Activated naive CD4-positive, alpha-beta T cell treated with anti-CD3 and anti-CD28 coated beads, Interleukin-2, amount 50 U/mL, for 72 hours (primary cell): ENCODE data around the gene PHF24. TPM values are rescaled to one million over a fixed set of nuclear protein-coding genes. Genes with fewer than 3 reads are reported as not detected.
"Not testable (repeated sequence)": the region's sequence is repeated elsewhere in the genome, so short reads cannot be mapped to it uniquely, and the experiment has no call there.

Experiments
- ATAC-seq, 2 donors: fragments of 150-1000 bp; cut with Tn5 transposase; 2 replicates each; pipeline ENCODE4 v1.10.0; 2021; ENCODE audit warnings: mild to moderate bottlenecking in 2 of 2, moderate library complexity in 2 of 2
- DNase-seq, 2 donors: peaks; one replicate each; pipeline ENCODE4 v3.0.0; 2021 to 2022; ENCODE audit warnings: low spot score in 2 of 2
- H3K27ac Mint-ChIP-seq, 2 donors: one replicate each; pipeline ENCODE4 v1.8.0; 2022; ENCODE audit warnings: mild to moderate bottlenecking in 2 of 2, mixed read lengths in 2 of 2
- H3K36me3 Mint-ChIP-seq, 2 donors: one replicate each; pipeline ENCODE4 v1.8.0; 2022; ENCODE audit warnings: mixed read lengths in 2 of 2
- H3K9me3 Mint-ChIP-seq, 2 donors: one replicate each; pipeline ENCODE4 v1.8.0; 2022; ENCODE audit warnings: mixed read lengths in 2 of 2
- total RNA-seq, 2 donors: library from RNA; stranded (reverse); gene quantifications; one replicate each; pipeline ENCODE4 v1.2.3, GENCODE V29; 2022

Gene PHF24
- total RNA-seq, 2 donors from 2014 or later, result 0.06 to 0.09 TPM

DNA sequence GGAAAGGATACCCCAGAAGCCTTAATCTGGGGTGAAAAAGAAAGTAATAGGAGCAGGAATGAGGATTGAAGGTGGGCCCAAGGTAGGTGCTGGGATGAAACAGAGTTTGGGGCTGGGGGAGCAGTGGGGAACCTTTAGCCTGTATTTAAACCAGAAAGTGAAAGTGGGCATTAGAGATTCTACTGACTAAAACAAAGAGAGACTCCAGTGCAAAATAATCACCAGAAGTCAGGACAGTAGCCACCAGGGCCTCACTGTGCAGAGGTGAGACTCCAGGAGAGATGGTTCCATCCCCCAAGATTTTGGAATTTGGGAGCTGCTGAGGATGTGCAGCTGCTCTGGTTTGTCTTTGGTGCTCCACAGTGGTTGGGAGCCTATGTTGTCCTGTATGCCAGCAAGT, 44.5 kb downstream of the PHF24 start:
- Mint-ChIP-seq H3K36me3 (peaks cover 0 to 7% of the 10 kb centered on the region in 2 donors), H3K9me3 (no peaks in the 10 kb centered on the region), H3K27ac (peak overlapping the region; percentile 4 to 97)
- DNase-seq (no peak), ATAC-seq (no peak)

DNA sequence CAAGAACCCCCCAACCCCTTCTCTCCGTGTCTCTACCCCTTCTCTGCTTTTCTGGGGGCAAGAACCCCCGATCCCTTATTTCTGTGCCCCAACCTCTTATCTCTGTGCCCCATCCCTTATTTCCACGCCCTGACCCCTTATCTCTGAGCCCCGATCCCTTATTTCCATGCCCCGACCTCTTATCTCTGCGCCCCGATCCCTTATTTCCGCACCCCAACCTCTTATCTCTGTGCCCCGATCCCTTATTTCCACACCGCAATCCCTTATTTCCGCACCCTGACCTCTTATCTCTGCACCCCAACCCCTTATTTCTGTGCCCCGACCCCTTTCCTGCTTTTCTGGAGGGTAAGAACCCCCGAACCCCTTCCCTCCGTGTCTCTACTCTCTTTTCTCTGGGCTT, 46.2 kb downstream of the PHF24 start:
- H3K36me3 Mint-ChIP-seq, DNase-seq, H3K9me3 Mint-ChIP-seq, ATAC-seq: not testable (repeated sequence)
- peak overlapping the region in 1 of 2 donors; percentile 28 for H3K27ac Mint-ChIP-seq

DNA sequence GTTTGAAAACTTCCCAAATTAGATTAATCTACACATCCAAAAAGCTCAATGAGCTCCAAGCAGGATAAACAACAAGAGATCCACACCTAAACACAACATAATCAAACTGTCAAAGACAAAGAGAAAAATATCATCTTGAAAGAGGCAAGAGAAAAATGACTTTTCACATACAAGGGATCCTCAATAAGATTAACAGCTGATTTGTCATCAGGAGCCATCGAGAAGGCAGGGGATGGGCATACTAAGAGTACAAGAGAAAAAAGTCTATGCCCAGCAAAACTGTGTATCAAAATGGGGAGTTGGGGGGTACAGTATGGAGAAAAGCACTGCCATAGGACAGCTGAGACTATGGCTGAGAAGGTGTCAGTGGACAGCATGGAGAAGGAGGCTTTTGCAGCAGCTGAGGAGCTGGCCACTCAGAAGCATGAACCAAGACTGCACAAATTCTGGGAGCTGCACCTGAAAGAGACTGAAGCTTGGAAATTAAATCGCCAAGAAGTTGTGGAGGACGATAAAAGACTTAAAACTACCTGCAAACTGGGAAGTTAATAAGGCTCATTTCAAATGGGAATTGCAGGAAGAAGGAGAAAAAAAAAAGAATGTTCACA, 52.4 kb downstream of the PHF24 start:
- no peak for DNase-seq
- H3K27ac Mint-ChIP-seq, result no peak overlapping the region
- H3K9me3 Mint-ChIP-seq, result peaks cover 7 to 10% of the 10 kb centered on the region in 2 donors
- no peak for ATAC-seq
- H3K36me3 Mint-ChIP-seq, result peaks cover 14 to 15% of the 10 kb centered on the region in 2 donors

DNA sequence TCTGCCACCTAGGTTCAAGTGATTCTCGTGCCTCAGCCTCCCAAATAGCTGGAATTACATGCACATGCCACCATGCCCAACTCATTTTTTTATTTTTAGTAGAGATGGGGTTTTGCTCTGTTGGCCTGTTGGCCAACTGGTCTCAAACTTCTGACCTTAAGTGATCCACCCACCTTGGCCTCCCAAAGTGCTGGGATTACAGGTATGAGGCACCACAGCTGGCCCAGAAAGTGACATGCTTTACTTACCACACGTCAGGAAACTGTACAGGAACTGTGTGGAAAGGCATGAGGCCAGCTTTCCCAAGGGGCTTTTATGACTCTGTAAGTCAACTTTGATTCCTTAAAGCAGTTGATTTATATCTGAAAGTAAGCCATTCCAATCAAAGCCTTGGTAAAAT, 56.4 kb downstream of the PHF24 start:
- Mint-ChIP-seq H3K36me3 (peaks cover 14 to 15% of the 10 kb centered on the region in 2 donors), H3K27ac (no peak overlapping the region), H3K9me3 (peaks cover 7 to 10% of the 10 kb centered on the region in 2 donors)
- no peak for ATAC-seq
- DNase-seq, result no peak

DNA sequence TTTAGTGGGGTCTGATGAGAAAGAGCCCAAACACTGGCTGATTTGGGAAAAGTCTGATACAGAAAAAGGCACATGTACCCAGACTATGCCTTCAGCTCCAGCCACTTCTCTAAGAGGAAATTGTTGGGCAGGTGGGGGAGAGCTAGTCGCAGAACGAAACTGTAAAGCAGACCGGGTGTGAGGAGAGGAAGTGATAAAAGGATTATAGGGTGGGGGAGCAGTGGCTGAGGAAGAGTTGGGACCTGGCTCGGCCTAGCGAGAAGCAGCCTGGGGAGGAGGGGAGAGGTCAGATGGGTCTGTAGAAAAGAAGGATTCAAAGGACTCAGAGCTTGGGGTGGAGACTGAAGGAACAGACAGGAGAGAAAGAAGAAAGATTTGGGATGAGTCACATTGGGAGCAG, 65.4 kb downstream of the PHF24 start:
- Mint-ChIP-seq H3K36me3 (peaks cover 6 to 25% of the 10 kb centered on the region in 2 donors), H3K27ac (peak overlapping the region; percentile 4 to 46)
- ATAC-seq, H3K9me3 Mint-ChIP-seq, DNase-seq: not testable (repeated sequence)

DNA sequence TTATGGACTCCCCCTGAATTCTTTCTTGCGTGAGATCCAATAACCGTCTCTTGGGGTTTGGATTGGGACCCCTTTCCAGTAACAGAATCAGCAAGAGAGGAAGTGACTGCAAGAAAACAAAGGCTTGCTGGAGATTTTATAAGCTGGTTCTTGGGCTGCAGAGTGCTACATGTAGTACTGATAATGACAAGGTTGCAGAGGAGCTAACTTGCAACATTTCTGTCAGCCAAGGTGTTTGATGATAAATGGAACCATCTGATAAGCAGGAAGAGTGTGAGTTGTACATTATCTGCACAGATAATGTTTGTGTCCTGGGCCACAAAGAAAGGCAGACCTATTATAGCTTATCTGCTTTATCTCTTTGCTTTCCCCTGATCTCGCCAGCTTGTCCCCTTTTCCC, 68.6 kb downstream of the PHF24 start:
- no peak for ATAC-seq
- Mint-ChIP-seq H3K27ac (peak overlapping the region in 1 of 2 donors; percentile 40), H3K9me3 (no peaks in the 10 kb centered on the region), H3K36me3 (peaks cover 12 to 14% of the 10 kb centered on the region in 2 donors)
- DNase-seq, result no peak

DNA sequence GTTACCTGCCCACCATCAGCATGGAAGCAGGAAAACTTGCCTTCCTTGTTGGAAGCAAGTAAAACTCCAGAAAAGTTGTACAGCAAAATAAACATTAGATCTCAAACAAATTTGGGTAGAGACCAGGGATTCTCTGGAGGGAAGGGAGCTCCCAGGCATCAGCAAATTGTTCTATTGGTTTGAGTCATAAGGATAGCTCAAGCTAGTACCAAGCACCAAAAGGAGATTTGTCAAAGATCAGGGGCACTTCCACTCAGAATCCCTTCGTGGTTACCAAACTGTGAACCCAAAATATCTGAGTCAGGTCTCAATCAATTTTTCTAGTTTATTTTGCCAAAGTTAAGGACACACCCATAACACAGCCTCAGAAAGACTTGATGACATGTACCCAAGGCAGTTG, 69.3 kb downstream of the PHF24 start:
- Mint-ChIP-seq H3K27ac (peak overlapping the region in 1 of 2 donors; percentile 40), H3K9me3 (no peaks in the 10 kb centered on the region), H3K36me3 (peaks cover 11 to 12% of the 10 kb centered on the region in 2 donors)
- DNase-seq (no peak), ATAC-seq (no peak)

DNA sequence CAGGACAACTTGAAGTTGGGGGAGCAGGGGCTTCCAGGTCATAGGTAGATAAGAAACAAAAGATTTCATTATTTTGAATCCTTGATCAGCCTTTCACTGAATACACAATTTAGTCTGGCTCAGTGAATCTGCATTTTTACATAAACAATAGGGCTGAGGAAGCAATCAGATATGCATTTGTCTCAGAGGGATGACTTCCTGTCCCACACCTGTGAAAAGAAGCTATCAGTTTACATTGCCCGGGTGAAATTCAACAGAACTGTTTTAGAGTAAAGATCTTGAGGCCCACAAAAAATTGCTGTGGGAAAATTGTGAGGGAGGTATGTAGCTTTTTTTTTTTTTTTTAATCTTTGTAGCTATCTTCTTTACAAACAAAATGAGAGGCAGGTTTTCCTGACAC, 69.8 kb downstream of the PHF24 start:
- DNase-seq (no peak), ATAC-seq (no peak)
- Mint-ChIP-seq H3K9me3 (no peaks in the 10 kb centered on the region), H3K27ac (peak overlapping the region in 1 of 2 donors; percentile 40), H3K36me3 (peaks cover 11 to 12% of the 10 kb centered on the region in 2 donors)

DNA sequence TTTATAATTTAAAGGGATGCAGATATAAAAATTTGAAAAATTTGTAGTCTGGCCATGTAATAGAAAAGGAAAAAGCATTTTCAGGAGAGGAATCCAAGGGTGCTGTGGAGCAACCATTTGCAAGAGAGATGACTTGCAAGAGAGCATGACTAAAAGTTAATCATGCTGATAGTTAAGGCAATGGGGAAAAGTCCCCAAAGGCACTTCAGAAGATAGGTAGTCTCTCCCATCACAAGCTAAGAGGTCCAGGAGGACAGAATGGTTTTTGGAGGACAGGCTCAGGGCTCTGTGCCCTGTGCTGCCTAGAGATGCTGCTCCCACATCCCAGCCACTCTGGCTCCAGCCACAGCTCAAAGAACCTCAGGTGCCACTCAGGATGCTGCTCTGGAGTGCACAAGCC, 70.3 kb downstream of the PHF24 start:
- Mint-ChIP-seq H3K36me3 (peaks cover 11 to 12% of the 10 kb centered on the region in 2 donors), H3K27ac (no peak overlapping the region), H3K9me3 (no peaks in the 10 kb centered on the region)
- no peak for DNase-seq
- ATAC-seq, result peak in 1 of 2 donors; percentile 39

DNA sequence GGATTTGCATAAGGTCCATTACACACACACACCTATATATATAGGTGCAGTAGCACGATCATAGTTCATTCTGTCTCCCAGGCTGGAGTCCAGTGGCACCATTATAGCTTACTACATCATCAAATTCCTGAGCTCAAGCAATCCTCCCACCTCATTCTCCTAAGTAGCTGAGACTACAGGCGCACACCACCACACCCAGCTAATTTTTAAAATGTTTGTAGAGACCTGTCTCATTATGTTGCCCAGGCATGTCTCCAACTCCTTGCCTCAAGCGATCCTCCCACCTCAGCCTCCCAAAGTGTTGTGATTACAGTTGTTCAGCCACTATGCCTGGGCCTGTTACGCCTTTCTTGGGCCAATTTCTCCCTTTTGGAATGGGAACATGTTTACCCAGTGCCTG, 71.2 kb downstream of the PHF24 start:
- Mint-ChIP-seq H3K27ac (no peak overlapping the region), H3K36me3 (peaks cover 2 to 6% of the 10 kb centered on the region in 2 donors), H3K9me3 (no peaks in the 10 kb centered on the region)
- DNase-seq, result no peak
- ATAC-seq, result no peak

DNA sequence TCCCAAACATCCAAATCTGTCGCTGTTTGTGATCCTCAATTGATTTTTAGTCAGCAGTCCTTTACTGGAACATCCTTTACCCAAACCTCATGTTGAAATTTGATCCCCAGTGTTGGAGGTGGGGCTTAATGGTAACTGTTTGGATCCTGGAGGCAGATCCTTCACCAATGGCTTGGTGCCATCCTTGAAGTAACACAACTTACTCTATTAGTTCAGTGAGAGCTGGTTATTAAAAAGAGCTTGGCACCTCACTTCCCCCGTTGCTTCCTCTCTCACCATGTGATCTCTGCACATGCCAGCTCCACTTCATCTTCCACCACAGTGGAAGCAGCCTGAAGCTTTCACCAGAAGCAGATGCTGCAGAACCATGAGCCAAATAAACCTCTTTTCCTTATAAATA, 71.8 kb downstream of the PHF24 start:
- Mint-ChIP-seq H3K9me3 (no peaks in the 10 kb centered on the region), H3K36me3 (peaks cover 0 to 6% of the 10 kb centered on the region in 2 donors), H3K27ac (no peak overlapping the region)
- DNase-seq, result no peak
- ATAC-seq, result no peak

Other genes starting within 250 kb of the PHF24 start
- gene CCL21, start 248.1 kb upstream of the PHF24 start, total RNA-seq, result not detected
- gene DNAJB5, start 31.5 kb downstream of the PHF24 start, total RNA-seq, result 10 to 100 TPM in 1 of 2 donors, 1 to 10 TPM in 1; 9.3 to 42.5 TPM
- 100 to 1,000 TPM; 208 to 305 TPM for gene VCP, start 114.3 kb downstream of the PHF24 start, total RNA-seq
- gene FANCG, start 121.7 kb downstream of the PHF24 start, total RNA-seq, result 100 to 1,000 TPM; 114 to 194 TPM
- 10 to 100 TPM; 13.0 to 20.3 TPM for gene PIGO, start 138.3 kb downstream of the PHF24 start, total RNA-seq
- gene STOML2, start 144.8 kb downstream of the PHF24 start, total RNA-seq, result 100 to 1,000 TPM; 151 to 216 TPM
- gene ATOSB, start 157.6 kb downstream of the PHF24 start, total RNA-seq, result 10 to 100 TPM in 1 of 2 donors, 1 to 10 TPM in 1; 6.9 to 19.9 TPM
- 1 to 10 TPM; 2.3 to 5.0 TPM for gene UNC13B, start 203.7 kb downstream of the PHF24 start, total RNA-seq